ENCODE measurements around the gene CDH20.

GRCh38 chr18:61352059-61352458 is 18.8 kb downstream of the CDH20 start:
- TF ChIP-seq CTCF (conservative IDR thresholded peaks at IDR 0.05 in 1 of 2, IDR thresholded peaks at IDR 0.05 in 1 of 2; ENCODE audit: low read depth in 1 of 2, low read length in 2 of 2) (no peak), EZH2 (IDR thresholded peaks at IDR 0.05; ENCODE audit: low read length, missing control alignments) (no peak)

All from fibroblast of lung (primary cell).